ENCODE results near the gene FBXL16.

The FBXL16 gene

DNA sequence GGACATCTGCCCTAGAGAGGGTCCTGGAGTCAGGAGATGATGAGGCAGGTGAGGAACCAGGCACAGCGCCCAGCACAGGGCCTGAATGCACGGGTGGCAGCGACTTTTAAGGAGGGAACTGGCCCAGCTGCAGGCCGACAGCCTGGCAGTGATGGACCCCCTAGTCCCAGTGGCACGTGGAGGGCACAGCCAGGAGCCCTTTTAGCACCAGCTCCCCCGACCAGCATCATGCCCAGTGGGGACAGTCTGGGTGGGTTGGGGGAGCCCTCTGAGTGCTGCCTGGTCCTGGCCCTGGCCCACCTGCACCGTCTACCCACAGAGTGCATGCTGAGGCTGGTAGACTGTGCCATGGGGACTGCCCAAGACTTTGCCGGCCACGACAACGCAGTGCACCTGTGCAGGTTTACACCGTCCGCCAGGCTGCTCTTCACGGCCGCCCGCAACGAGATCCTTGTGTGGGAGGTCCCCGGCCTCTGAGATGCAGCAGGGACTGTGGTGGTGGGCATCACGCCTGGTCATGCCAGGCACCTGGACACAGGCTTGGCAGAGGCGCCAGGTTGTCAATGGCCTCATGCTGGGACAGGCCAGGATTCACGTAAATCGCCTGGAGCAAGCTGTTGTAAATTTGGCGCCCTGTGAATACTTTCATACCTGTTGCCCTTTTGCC is 38.4 kb downstream of the FBXL16 start:
- Histone ChIP-seq H3K27me3 (ENCODE audit: control insufficient read depth, insufficient read depth, low read length) (no peaks in the 10 kb centered on the region), H3K36me3 (ENCODE audit: control insufficient read depth, low read depth, low read length) (peaks cover 27% of the 10 kb centered on the region), H3K27ac (ENCODE audit: low read length) (no peak overlapping the region), H3K9ac (ENCODE audit: low read length) (no peak overlapping the region), H3K4me1 (ENCODE audit: control insufficient read depth, low read depth, low read length) (no peaks in the 10 kb centered on the region), H3K4me3 (ENCODE audit: low read length) (no peak overlapping the region), H3K9me3 (ENCODE audit: control insufficient read depth, low read depth, low read length) (no peaks in the 10 kb centered on the region)

- H3K4me3 ChIP-seq (ENCODE audit: low read length) = no peak overlapping the region
- no peak overlapping the region for H3K9ac ChIP-seq (ENCODE audit: low read length)
- no peak overlapping the region for H3K27ac ChIP-seq (ENCODE audit: low read length)
- no peaks in the 10 kb centered on the region for H3K27me3 ChIP-seq (ENCODE audit: control insufficient read depth, insufficient read depth, low read length)
- H3K4me1 ChIP-seq (ENCODE audit: control insufficient read depth, low read depth, low read length) = no peaks in the 10 kb centered on the region
- H3K9me3 ChIP-seq (ENCODE audit: control insufficient read depth, low read depth, low read length) = no peaks in the 10 kb centered on the region
- peaks cover 22% of the 10 kb centered on the region for H3K36me3 ChIP-seq (ENCODE audit: control insufficient read depth, low read depth, low read length)
Measured at GRCh38 chr16:666572-666971, 39.0 kb downstream of the FBXL16 start.

DNA sequence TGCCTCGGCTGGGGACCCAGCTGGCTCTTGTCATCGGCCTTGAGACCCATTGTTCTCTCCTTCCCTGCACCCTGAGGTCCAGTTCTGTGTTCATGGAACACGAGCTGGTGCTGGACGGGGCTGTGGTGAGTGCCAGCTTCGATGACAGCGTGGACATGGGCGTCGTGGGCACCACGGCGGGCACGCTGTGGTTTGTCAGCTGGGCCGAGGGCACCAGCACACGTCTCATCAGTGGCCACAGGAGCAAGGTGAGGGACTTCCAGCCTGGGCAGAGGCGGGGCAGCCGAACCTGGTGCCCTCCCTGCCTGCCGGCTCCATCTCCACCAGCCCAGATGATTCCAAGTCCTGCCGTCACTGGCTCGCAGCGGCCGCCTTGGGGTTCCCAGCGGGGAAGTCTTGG is 43.0 kb downstream of the FBXL16 start:
- Histone ChIP-seq H3K4me1 (ENCODE audit: control insufficient read depth, low read depth, low read length) (no peaks in the 10 kb centered on the region), H3K27ac (ENCODE audit: low read length) (no peak overlapping the region), H3K4me3 (ENCODE audit: low read length) (no peak overlapping the region), H3K9me3 (ENCODE audit: control insufficient read depth, low read depth, low read length) (no peaks in the 10 kb centered on the region), H3K9ac (ENCODE audit: low read length) (no peak overlapping the region), H3K36me3 (ENCODE audit: control insufficient read depth, low read depth, low read length) (no peaks in the 10 kb centered on the region), H3K27me3 (ENCODE audit: control insufficient read depth, insufficient read depth, low read length) (no peaks in the 10 kb centered on the region)

GRCh38 chr16:662095-662494 is 43.5 kb downstream of the FBXL16 start:
- Histone ChIP-seq H3K27me3 (ENCODE audit: control insufficient read depth, insufficient read depth, low read length) (no peaks in the 10 kb centered on the region), H3K27ac (ENCODE audit: low read length) (no peak overlapping the region), H3K9ac (ENCODE audit: low read length) (no peak overlapping the region), H3K4me3 (ENCODE audit: low read length) (no peak overlapping the region), H3K36me3 (ENCODE audit: control insufficient read depth, low read depth, low read length) (no peaks in the 10 kb centered on the region), H3K9me3 (ENCODE audit: control insufficient read depth, low read depth, low read length) (no peaks in the 10 kb centered on the region), H3K4me1 (ENCODE audit: control insufficient read depth, low read depth, low read length) (no peaks in the 10 kb centered on the region)

DNA sequence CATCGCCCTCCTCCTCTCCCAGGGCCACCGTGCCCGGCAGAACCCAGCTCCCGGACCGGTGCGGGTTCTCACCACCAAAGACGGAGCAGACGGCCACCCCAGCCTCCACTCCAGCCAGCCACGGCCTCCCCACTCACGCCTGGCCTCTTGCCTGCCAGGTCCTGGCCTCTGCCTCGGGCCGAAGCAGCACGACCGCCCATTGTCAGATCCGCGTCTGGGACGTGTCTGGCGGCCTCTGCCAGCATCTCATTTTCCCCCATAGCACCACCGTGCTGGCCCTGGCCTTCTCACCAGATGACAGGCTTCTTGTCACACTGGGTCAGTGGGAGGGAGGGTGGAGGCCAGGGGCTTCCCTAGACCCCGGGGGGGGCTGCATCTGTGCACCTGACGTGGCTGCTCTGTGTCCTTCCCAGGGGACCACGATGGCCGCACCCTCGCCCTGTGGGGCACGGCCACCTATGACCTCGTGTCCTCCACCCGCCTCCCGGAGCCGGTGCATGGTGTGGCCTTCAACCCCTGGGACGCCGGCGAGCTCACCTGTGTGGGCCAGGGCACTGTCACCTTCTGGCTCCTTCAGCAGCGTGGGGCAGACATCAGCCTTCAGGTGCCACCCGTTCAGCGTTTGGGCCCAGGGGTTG is 44.3 kb downstream of the FBXL16 start:
- Histone ChIP-seq H3K27ac (ENCODE audit: low read length) (no peak overlapping the region), H3K9ac (ENCODE audit: low read length) (no peak overlapping the region), H3K27me3 (ENCODE audit: control insufficient read depth, insufficient read depth, low read length) (no peaks in the 10 kb centered on the region), H3K9me3 (ENCODE audit: control insufficient read depth, low read depth, low read length) (no peaks in the 10 kb centered on the region), H3K4me1 (ENCODE audit: control insufficient read depth, low read depth, low read length) (no peaks in the 10 kb centered on the region), H3K36me3 (ENCODE audit: control insufficient read depth, low read depth, low read length) (no peaks in the 10 kb centered on the region), H3K4me3 (ENCODE audit: low read length) (no peak overlapping the region)

GRCh38 chr16:660459-661183 is 45.0 kb downstream of the FBXL16 start:
- Histone ChIP-seq H3K4me3 (ENCODE audit: low read length) (no peak overlapping the region), H3K27ac (ENCODE audit: low read length) (no peak overlapping the region), H3K36me3 (ENCODE audit: control insufficient read depth, low read depth, low read length) (no peaks in the 10 kb centered on the region), H3K27me3 (ENCODE audit: control insufficient read depth, insufficient read depth, low read length) (no peaks in the 10 kb centered on the region), H3K9ac (ENCODE audit: low read length) (no peak overlapping the region), H3K9me3 (ENCODE audit: control insufficient read depth, low read depth, low read length) (no peaks in the 10 kb centered on the region), H3K4me1 (ENCODE audit: control insufficient read depth, low read depth, low read length) (no peaks in the 10 kb centered on the region)

DNA sequence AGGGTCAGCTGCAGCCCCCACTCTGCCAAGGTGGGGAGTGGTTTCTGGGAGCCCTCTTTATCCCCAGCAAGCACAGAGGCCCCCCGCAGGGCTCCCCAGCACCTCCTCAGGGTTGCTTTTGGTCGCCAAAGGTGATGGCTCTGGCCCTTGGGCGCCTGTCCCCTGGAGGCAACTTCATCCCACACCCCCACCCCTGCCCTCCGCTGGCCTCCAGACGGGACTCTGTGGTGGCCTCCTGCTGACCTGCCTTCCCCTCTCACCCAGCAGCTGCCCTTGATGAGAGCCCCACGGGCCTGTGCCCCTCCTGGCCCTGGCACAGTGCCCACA is 45.5 kb downstream of the FBXL16 start:
- Histone ChIP-seq H3K9me3 (ENCODE audit: control insufficient read depth, low read depth, low read length) (no peaks in the 10 kb centered on the region), H3K36me3 (ENCODE audit: control insufficient read depth, low read depth, low read length) (no peaks in the 10 kb centered on the region), H3K4me3 (ENCODE audit: low read length) (no peak overlapping the region), H3K27me3 (ENCODE audit: control insufficient read depth, insufficient read depth, low read length) (no peaks in the 10 kb centered on the region), H3K4me1 (ENCODE audit: control insufficient read depth, low read depth, low read length) (no peaks in the 10 kb centered on the region), H3K9ac (ENCODE audit: low read length) (no peak overlapping the region), H3K27ac (ENCODE audit: low read length) (no peak overlapping the region)

GRCh38 chr16:659618-660017 is 46.0 kb downstream of the FBXL16 start:
- no peaks in the 10 kb centered on the region for H3K36me3 ChIP-seq (ENCODE audit: control insufficient read depth, low read depth, low read length)
- H3K27me3 ChIP-seq (ENCODE audit: control insufficient read depth, insufficient read depth, low read length) = no peaks in the 10 kb centered on the region
- H3K4me3 ChIP-seq (ENCODE audit: low read length) = no peak overlapping the region
- H3K9me3 ChIP-seq (ENCODE audit: control insufficient read depth, low read depth, low read length) = no peaks in the 10 kb centered on the region
- no peak overlapping the region for H3K9ac ChIP-seq (ENCODE audit: low read length)
- H3K4me1 ChIP-seq (ENCODE audit: control insufficient read depth, low read depth, low read length) = no peaks in the 10 kb centered on the region
- no peak overlapping the region for H3K27ac ChIP-seq (ENCODE audit: low read length)

- no peaks in the 10 kb centered on the region for H3K36me3 ChIP-seq (ENCODE audit: control insufficient read depth, low read depth, low read length)
- no peak overlapping the region for H3K4me3 ChIP-seq (ENCODE audit: low read length)
- H3K4me1 ChIP-seq (ENCODE audit: control insufficient read depth, low read depth, low read length) = no peaks in the 10 kb centered on the region
- H3K9me3 ChIP-seq (ENCODE audit: control insufficient read depth, low read depth, low read length) = no peaks in the 10 kb centered on the region
- H3K9ac ChIP-seq (ENCODE audit: low read length) = no peak overlapping the region
- H3K27ac ChIP-seq (ENCODE audit: low read length) = no peak overlapping the region
- H3K27me3 ChIP-seq (ENCODE audit: control insufficient read depth, insufficient read depth, low read length) = no peaks in the 10 kb centered on the region
Measured at GRCh38 chr16:658679-659571, 46.7 kb downstream of the FBXL16 start.

DNA sequence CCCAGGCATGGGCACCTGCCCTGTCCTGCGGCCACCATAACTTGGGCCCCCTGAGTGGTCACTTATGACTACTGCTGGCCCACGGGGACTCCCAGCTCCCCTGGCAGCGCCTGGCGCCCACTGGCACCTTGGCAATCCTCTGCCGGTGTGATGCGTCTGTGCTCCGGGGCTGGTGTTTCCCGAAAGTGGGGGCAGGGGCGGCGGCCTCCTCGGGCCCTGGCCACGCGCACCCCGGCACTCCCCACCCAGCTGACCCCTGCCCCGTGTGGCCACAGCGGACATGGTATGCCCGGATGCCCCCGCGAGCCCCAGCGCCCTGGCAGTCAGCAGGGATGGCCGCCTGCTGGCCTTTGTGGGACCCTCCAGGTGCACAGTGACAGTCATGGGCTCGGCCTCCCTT is 48.1 kb downstream of the FBXL16 start:
- no peaks in the 10 kb centered on the region for H3K4me1 ChIP-seq (ENCODE audit: control insufficient read depth, low read depth, low read length)
- H3K36me3 ChIP-seq (ENCODE audit: control insufficient read depth, low read depth, low read length) = no peaks in the 10 kb centered on the region
- H3K27ac ChIP-seq (ENCODE audit: low read length) = no peak overlapping the region
- H3K9me3 ChIP-seq (ENCODE audit: control insufficient read depth, low read depth, low read length) = no peaks in the 10 kb centered on the region
- H3K27me3 ChIP-seq (ENCODE audit: control insufficient read depth, insufficient read depth, low read length) = no peaks in the 10 kb centered on the region
- H3K4me3 ChIP-seq (ENCODE audit: low read length) = no peak overlapping the region
- H3K9ac ChIP-seq (ENCODE audit: low read length) = no peak overlapping the region

GRCh38 chr16:654034-654433 is 51.6 kb downstream of the FBXL16 start:
- H3K9me3 ChIP-seq (ENCODE audit: control insufficient read depth, low read depth, low read length) = no peaks in the 10 kb centered on the region
- H3K27me3 ChIP-seq (ENCODE audit: control insufficient read depth, insufficient read depth, low read length) = no peaks in the 10 kb centered on the region
- no peaks in the 10 kb centered on the region for H3K36me3 ChIP-seq (ENCODE audit: control insufficient read depth, low read depth, low read length)
- no peak overlapping the region for H3K27ac ChIP-seq (ENCODE audit: low read length)
- no peaks in the 10 kb centered on the region for H3K4me1 ChIP-seq (ENCODE audit: control insufficient read depth, low read depth, low read length)
- H3K9ac ChIP-seq (ENCODE audit: low read length) = no peak overlapping the region
- H3K4me3 ChIP-seq (ENCODE audit: low read length) = no peak overlapping the region

All from iPS-18a (cell line).